ENCODE results near the gene EDC4.
"Not testable (repeated sequence)": the region's sequence is repeated elsewhere in the genome, so short reads cannot be mapped to it uniquely, and the experiment has no call there.

EDC4 gene

DNA sequence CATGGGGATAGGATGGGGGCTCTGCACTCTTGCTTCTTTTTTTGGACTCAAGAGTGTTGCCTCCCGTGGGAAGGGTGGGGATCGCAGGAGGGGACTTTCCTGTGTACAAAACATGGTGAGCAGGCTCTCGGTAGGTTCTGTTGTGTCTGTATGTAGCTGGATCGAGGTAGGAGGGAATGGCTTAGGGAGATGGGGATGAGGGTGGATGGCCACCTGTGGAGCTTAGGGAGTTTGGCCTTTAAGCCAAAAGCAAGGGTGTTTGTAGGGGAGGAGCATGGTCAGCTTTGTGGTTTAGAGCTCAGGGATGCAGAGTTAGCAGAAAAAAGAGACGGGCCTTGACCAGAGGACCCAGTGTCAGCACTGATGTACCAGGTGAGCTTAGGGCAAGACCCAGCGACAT, 11.0 kb upstream of the EDC4 start:
- no peak overlapping the region for H3K4me3 ChIP-seq (ENCODE audit: low read depth, low read length)
- TF ChIP-seq, protein P1, sequence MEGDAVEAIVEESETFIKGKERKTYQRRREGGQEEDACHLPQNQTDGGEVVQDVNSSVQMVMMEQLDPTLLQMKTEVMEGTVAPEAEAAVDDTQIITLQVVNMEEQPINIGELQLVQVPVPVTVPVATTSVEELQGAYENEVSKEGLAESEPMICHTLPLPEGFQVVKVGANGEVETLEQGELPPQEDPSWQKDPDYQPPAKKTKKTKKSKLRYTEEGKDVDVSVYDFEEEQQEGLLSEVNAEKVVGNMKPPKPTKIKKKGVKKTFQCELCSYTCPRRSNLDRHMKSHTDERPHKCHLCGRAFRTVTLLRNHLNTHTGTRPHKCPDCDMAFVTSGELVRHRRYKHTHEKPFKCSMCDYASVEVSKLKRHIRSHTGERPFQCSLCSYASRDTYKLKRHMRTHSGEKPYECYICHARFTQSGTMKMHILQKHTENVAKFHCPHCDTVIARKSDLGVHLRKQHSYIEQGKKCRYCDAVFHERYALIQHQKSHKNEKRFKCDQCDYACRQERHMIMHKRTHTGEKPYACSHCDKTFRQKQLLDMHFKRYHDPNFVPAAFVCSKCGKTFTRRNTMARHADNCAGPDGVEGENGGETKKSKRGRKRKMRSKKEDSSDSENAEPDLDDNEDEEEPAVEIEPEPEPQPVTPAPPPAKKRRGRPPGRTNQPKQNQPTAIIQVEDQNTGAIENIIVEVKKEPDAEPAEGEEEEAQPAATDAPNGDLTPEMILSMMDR (IDR thresholded peaks at IDR 0.05; ENCODE audit: borderline replicate concordance, insufficient read depth, low read depth, low read length): no peak

DNA sequence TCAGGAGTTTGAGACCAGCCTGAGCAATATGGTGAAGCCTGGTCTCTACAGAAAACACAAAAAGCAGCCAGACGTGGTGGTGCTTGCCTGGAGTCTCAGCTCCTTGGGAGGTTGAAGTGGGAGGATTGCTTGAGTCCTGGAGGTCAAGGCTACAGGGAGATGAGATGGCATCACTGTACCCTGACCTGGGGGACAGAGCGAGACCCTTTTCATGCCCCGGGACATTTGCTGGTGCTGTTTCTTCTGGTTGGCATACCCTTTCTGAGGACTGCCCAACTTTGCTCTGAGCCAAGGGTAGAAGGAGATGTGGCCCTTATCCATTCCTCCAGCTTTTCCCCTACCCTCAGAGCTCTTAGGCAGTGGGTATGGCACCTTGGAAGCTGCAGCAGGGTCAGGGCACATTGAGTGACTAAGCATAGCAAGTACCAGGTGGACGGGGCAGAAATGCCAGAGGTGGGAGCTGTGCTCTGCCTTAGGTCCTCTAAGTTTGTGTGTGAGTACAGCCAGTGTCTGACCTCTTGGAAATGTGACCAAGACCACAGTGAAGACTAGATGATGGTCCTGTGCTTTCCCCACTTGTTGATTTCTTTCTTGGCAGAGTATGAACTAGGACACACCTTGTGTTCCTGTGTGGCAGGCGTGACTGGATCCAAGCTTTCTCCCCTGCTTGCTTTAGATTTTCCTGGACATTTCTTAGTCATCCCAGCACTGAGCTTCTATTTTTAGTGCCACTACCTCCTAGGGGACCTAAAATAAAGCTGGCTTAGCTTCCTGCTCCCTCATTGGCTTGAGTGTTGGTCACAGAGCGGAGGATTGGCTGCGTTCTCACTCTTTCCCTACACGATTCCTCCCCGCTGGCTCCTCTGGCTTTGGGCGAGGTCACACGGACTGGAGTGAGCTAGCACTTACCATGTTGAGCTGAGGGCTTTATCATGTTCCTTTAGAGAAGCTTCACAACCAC, 9.9 kb upstream of the EDC4 start:
- no peak overlapping the region for H3K4me3 ChIP-seq (ENCODE audit: low read depth, low read length)
- TF ChIP-seq, protein P1 (IDR thresholded peaks at IDR 0.05; ENCODE audit: borderline replicate concordance, insufficient read depth, low read depth, low read length): no peak

DNA sequence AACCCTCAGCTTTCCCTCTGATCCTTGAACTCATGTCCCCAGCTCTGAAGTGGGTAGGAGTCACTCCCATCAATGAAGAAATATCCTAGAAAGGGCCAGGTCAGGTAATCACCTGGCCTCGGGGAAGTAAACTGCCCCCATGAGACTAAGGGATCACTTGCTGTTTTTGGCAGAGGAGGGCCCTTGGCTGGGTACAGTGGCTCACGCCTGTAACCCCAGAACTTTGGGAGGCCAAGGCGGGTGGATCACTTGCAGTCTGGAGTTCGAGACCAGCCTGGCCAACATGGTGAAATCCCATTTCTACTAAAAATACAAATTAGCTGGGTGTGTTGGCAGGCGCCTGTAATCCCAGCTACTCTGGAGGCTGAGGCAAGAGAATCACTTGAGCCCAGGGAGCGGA, 8.8 kb upstream of the EDC4 start:
- H3K4me3 ChIP-seq (ENCODE audit: low read depth, low read length): not testable (repeated sequence)

DNA sequence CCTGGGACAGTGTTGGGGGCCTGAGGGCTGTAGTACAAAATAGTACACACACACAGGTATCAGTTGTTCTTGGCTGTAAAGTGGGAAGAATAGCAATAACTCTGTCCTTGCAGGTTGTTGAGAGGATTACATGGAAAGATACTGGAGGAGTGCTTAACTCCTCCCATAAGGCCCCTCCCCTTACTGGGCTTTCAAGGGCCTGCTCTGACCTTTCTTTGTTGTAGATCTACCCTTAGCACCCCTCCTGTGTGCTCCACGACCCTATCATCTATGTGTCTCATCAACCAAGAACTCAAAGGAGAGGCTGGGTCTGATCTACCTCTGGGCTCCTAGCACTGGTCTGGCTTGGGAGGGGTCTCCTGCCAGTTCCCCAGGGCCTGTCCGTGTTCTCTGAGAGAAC, 8.3 kb upstream of the EDC4 start:
- TF ChIP-seq, protein P1 (IDR thresholded peaks at IDR 0.05; ENCODE audit: borderline replicate concordance, insufficient read depth, low read depth, low read length): no peak
- H3K4me3 ChIP-seq (ENCODE audit: low read depth, low read length): no peak overlapping the region

DNA sequence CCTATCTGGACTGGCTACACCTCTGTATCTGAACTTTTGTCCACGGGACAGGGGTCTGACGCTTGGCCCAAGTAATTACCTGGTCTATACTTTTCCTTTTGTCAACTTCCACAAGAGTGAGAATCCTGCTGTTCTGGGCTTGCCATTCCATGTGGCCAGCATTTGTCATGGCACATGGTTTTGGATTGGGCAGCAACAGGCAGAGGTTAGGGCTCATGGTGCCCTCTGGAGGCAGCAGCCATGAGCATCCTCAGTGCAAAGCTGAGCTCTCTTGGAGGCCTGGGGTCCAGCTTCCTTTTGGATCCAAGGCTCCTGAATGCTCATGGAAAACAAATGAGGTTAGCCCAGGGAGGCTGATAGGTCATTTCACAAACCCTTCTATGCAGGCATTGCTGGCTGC, 7.5 kb upstream of the EDC4 start:
- TF ChIP-seq, protein P1 (IDR thresholded peaks at IDR 0.05; ENCODE audit: borderline replicate concordance, insufficient read depth, low read depth, low read length): peak; percentile 54; the same call in 1 of the 2 replicates
- H3K4me3 ChIP-seq (ENCODE audit: low read depth, low read length): no peak overlapping the region

DNA sequence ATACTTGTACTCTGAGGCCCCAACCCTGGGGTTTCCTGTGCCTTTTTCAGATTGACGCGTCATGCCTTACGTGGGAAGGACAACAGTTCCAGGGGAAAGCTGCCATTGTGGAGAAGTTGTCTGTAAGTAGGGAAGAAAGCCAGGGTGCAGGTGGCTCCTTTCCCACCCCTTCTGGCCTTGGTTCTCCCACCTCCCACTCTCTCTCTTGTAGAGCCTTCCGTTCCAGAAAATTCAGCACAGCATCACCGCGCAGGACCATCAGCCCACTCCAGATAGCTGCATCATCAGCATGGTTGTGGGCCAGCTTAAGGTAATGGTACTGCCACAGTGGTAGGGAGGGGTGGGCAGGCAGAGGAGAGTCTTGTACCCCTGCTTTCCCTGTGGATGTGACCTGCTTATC, 4.6 kb upstream of the EDC4 start:
- TF ChIP-seq, protein P1 (IDR thresholded peaks at IDR 0.05; ENCODE audit: borderline replicate concordance, insufficient read depth, low read depth, low read length): no peak
- no peak overlapping the region for H3K4me3 ChIP-seq (ENCODE audit: low read depth, low read length)

DNA sequence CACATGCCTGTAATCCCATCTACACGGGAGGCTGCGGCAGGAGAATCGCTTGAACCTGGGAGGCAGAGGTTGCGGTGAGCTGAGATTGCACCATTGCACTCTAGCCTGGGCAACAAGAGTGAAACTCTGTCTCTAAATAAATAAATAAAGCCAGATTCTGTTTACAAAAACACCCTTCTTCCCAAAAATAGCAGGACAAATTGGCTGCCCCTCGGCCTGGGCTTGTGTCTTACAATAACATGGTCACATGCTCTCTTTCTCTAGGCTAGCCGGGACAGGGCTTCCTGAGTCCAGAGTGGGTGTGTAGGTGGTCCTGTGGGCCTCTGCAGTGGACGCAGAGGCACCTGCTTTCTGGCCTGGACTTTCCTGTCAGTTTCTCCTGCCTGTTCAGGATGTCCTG, 3.2 kb upstream of the EDC4 start:
- no peak overlapping the region for H3K4me3 ChIP-seq (ENCODE audit: low read depth, low read length)
- TF ChIP-seq, protein P1 (IDR thresholded peaks at IDR 0.05; ENCODE audit: borderline replicate concordance, insufficient read depth, low read depth, low read length): no peak

Data from GM12875 (cell line).